Myocyte (in vitro differentiated cells): ENCODE results near the gene STAT5B. TPM values are rescaled to one million over a fixed set of nuclear protein-coding genes. Genes with fewer than 3 reads are reported as not detected.
"Not testable (repeated sequence)": the region's sequence is repeated elsewhere in the genome, so short reads cannot be mapped to it uniquely, and the experiment has no call there.

Experiments
- DNase-seq: peaks from one replicate; pipeline ENCODE4 v3.0.0-alpha.2; 2012; ENCODE audit warnings: low read depth
- total RNA-seq: library from RNA; depleted of rRNA; stranded (reverse); fragments of >200 nt; gene quantifications from 2 replicates; pipeline ENCODE4 v1.2.3, GENCODE V29; 2014

The STAT5B gene
- total RNA-seq, 1 donor from 2014 or later, result 27.2 TPM

- no peak for DNase-seq
These were observed 6.0 kb downstream of the STAT5B start for GRCh38 chr17:42270170-42270535.

GRCh38 chr17:42268236-42268635 is 8.0 kb downstream of the STAT5B start:
- DNase-seq, result no peak

- peak; percentile 39 for DNase-seq
These were observed 9.0 kb downstream of the STAT5B start for GRCh38 chr17:42266918-42267766.

- DNase-seq, result no peak
These were observed 9.7 kb downstream of the STAT5B start for GRCh38 chr17:42266462-42266861.

GRCh38 chr17:42264366-42264765 is 11.8 kb downstream of the STAT5B start:
- not testable (repeated sequence) for DNase-seq

GRCh38 chr17:42260318-42260717 is 15.9 kb downstream of the STAT5B start:
- no peak for DNase-seq

GRCh38 chr17:42255445-42255844 is 20.7 kb downstream of the STAT5B start:
- no peak for DNase-seq

- no peak for DNase-seq
These were observed 22.6 kb downstream of the STAT5B start for GRCh38 chr17:42253578-42253977.

GRCh38 chr17:42252597-42253550 is 23.3 kb downstream of the STAT5B start:
- DNase-seq, result no peak

GRCh38 chr17:42251115-42251514 is 25.1 kb downstream of the STAT5B start:
- DNase-seq, result no peak

- no peak for DNase-seq
These were observed 26.3 kb downstream of the STAT5B start for GRCh38 chr17:42249681-42250446.

GRCh38 chr17:42248351-42249179 is 27.6 kb downstream of the STAT5B start:
- peak; percentile 89 for DNase-seq

GRCh38 chr17:42247734-42248133 is 28.5 kb downstream of the STAT5B start:
- DNase-seq, result no peak

- DNase-seq, result no peak
These were observed 29.7 kb downstream of the STAT5B start for GRCh38 chr17:42246515-42246914.

GRCh38 chr17:42245183-42245582 is 31.0 kb downstream of the STAT5B start:
- DNase-seq, result not testable (repeated sequence)

- not testable (repeated sequence) for DNase-seq
These were observed 32.1 kb downstream of the STAT5B start for GRCh38 chr17:42244116-42244515.

- no peak for DNase-seq
These were observed 32.7 kb downstream of the STAT5B start for GRCh38 chr17:42243493-42243982.

GRCh38 chr17:42241871-42242270 is 34.3 kb downstream of the STAT5B start:
- no peak for DNase-seq

GRCh38 chr17:42240863-42241262 is 35.3 kb downstream of the STAT5B start:
- not testable (repeated sequence) for DNase-seq

- no peak for DNase-seq
These were observed 36.0 kb downstream of the STAT5B start for GRCh38 chr17:42240201-42240600.
